Astrocyte (in vitro differentiated cells and primary cell): ENCODE data around the gene SLC29A4. TPM values are rescaled to one million over a fixed set of nuclear protein-coding genes. Genes with fewer than 3 reads are reported as not detected.
A peak's percentile ranks its signal among the peaks of the same experiment; 100 is the strongest.
"Not testable (repeated sequence)": the region's sequence is repeated elsewhere in the genome, so short reads cannot be mapped to it uniquely, and the experiment has no call there.

Source experiments
- DNase-seq: peaks from one replicate; pipeline ENCODE4 v3.0.0-alpha.2; 2010; ENCODE audit warnings: low read depth
- FAIRE-seq: peaks from 2 replicates; lab custom pipeline; 2011; peaks lifted over from hg19 to GRCh38; lab: Jason Lieb, UNC
- H2AFZ ChIP-seq: 2 replicates; pipeline ENCODE4 v1.6.0; 2012; ENCODE audit warnings: low read depth, low read length, inconsistent platforms
- H3K27ac ChIP-seq: 2 replicates; pipeline ENCODE4 v1.5.1; 2011; ENCODE audit warnings: low read depth, low read length, inconsistent platforms
- H3K27me3 ChIP-seq: 2 replicates; pipeline ENCODE4 v1.6.0; 2011; ENCODE audit warnings: low read length, inconsistent platforms; ENCODE audit not compliant: insufficient read depth
- H3K36me3 ChIP-seq: 2 replicates; pipeline ENCODE4 v1.5.1; 2011; ENCODE audit warnings: low read length, inconsistent platforms; ENCODE audit not compliant: insufficient read depth
- H3K4me1 ChIP-seq: 2 replicates; pipeline ENCODE4 v1.5.1; 2011; ENCODE audit warnings: low read length, inconsistent platforms; ENCODE audit not compliant: insufficient read depth
- H3K4me2 ChIP-seq: 2 replicates; pipeline ENCODE4 v1.6.0; 2012; ENCODE audit warnings: low read length, inconsistent platforms
- H3K4me3 ChIP-seq: 2 replicates; pipeline ENCODE4 v1.5.1; 2011; ENCODE audit warnings: low read depth, mild to moderate bottlenecking, low read length, inconsistent platforms; ENCODE audit not compliant: insufficient read depth
- H3K79me2 ChIP-seq: 2 replicates; pipeline ENCODE4 v1.6.0; 2012; ENCODE audit warnings: mild to moderate bottlenecking, low read length, inconsistent platforms; ENCODE audit not compliant: insufficient read depth
- H3K9ac ChIP-seq: 2 replicates; pipeline ENCODE4 v1.6.0; 2012; ENCODE audit warnings: mild to moderate bottlenecking, low read length, inconsistent platforms
- H3K9me3 ChIP-seq: 2 replicates; pipeline ENCODE4 v1.5.1; 2012; ENCODE audit warnings: low read depth, mild to moderate bottlenecking, low read length, inconsistent platforms; ENCODE audit not compliant: insufficient read depth
- H4K20me1 ChIP-seq: 2 replicates; pipeline ENCODE4 v1.6.0; 2012; ENCODE audit warnings: low read length, inconsistent platforms; ENCODE audit not compliant: insufficient read depth
- H3K27ac Mint-ChIP-seq: one replicate; pipeline ENCODE4 v1.8.0; 2021; ENCODE audit warnings: mild to moderate bottlenecking, mixed read lengths; ENCODE audit not compliant: unreplicated experiment
- H3K27me3 Mint-ChIP-seq: one replicate; pipeline ENCODE4 v1.8.0; 2021; ENCODE audit warnings: low read depth, mixed read lengths; ENCODE audit not compliant: unreplicated experiment
- H3K36me3 Mint-ChIP-seq: one replicate; pipeline ENCODE4 v1.8.0; 2021; ENCODE audit warnings: low read depth, mixed read lengths; ENCODE audit not compliant: unreplicated experiment
- H3K4me1 Mint-ChIP-seq: one replicate; pipeline ENCODE4 v1.8.0; 2021; ENCODE audit warnings: low read depth, mixed read lengths; ENCODE audit not compliant: unreplicated experiment
- H3K4me3 Mint-ChIP-seq: one replicate; pipeline ENCODE4 v1.8.0; 2021; ENCODE audit warnings: mild to moderate bottlenecking, moderate library complexity, mixed read lengths; ENCODE audit not compliant: unreplicated experiment
- H3K9me3 Mint-ChIP-seq: one replicate; pipeline ENCODE4 v1.8.0; 2021; ENCODE audit warnings: mild to moderate bottlenecking, mixed read lengths; ENCODE audit not compliant: unreplicated experiment
- EZH2 ChIP-seq: IDR thresholded peaks from 2 replicates; pipeline ENCODE4 v1.6.1; 2012; ENCODE audit warnings: mild to moderate bottlenecking, low read length, inconsistent platforms; ENCODE audit not compliant: insufficient read depth
- total RNA-seq: library from RNA; stranded (reverse); gene quantifications from 2 replicates; pipeline ENCODE4 v1.2.1, GENCODE V29; 2021
- TF ChIP-seq, protein P1 (sequence below): IDR thresholded peaks from 2 replicates; pipeline ENCODE4 v1.5.1; 2011; ENCODE audit warnings: low read depth, mild to moderate bottlenecking, inconsistent platforms, low read length, moderate library complexity; ENCODE audit not compliant: insufficient read depth

Gene SLC29A4
- total RNA-seq, 1 donor from 2014 or later = 8.2 TPM

DNA sequence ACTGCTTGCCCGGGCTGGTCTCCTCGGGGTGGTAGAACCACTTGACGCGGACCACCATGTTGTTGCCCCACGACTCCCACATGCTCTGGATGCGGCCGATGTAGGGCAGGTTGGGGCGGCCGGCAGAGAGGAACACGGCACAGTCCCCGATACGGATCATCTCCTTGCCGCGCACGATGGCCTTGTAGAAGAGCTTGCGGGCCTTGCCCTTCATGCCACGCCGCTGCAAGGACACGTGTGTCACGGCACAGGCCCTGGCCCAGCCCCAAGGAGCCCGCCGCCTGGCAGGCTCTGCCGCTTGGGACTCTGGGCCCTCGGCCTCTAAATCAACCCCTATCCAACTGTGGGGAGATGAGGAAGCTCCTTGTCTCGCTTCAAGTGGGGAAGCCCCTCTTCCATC lies 26.4 kb downstream of the SLC29A4 start:
- H3K27ac Mint-ChIP-seq = no peak overlapping the region

DNA sequence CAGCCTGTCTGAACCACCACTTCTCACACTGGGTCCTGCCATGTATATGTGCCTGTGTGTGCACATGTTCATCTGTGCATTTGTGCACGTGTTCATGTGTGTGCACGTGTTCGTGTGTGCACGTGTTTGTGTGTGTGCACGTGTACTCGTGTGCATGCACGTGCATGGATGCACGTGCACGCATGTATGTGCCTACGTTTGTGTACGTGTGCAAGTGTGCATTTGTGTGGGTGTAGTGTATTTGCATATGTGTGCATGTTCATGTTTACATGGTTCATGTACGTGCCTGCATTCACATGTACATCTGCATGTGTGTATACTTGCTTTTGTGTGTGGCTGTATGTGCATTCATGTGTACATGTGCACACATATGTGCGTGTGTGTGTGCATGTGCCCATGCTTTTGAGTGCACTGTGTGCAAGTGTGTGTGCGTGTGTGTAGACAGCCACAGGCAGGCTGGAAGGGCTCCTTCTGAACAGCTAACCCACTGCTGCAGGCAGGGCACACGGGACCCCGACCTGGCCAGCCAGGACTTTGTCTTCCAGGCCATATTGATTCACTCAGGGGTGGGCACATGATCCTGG lies 28.2 kb downstream of the SLC29A4 start:
- Histone ChIP-seq H3K27ac (no peak overlapping the region), H3K4me3 (no peak overlapping the region), H3K4me2 (no peak overlapping the region), H3K4me1 (no peaks in the 10 kb centered on the region), H3K27me3 (no peaks in the 10 kb centered on the region), H3K79me2 (no peaks in the 10 kb centered on the region), H2AFZ (no peak overlapping the region), H4K20me1 (peaks cover 6% of the 10 kb centered on the region), H3K9ac (no peak overlapping the region), H3K9me3 (no peaks in the 10 kb centered on the region), H3K36me3 (peaks cover 5% of the 10 kb centered on the region)
- FAIRE-seq = peak; percentile 29
- Mint-ChIP-seq H3K27me3 (no peaks in the 10 kb centered on the region), H3K4me1 (no peaks in the 10 kb centered on the region), H3K9me3 (no peaks in the 10 kb centered on the region), H3K36me3 (peaks cover 19% of the 10 kb centered on the region), H3K4me3 (no peak overlapping the region), H3K27ac (no peak overlapping the region)
- no peak for DNase-seq
- TF ChIP-seq, protein P1, sequence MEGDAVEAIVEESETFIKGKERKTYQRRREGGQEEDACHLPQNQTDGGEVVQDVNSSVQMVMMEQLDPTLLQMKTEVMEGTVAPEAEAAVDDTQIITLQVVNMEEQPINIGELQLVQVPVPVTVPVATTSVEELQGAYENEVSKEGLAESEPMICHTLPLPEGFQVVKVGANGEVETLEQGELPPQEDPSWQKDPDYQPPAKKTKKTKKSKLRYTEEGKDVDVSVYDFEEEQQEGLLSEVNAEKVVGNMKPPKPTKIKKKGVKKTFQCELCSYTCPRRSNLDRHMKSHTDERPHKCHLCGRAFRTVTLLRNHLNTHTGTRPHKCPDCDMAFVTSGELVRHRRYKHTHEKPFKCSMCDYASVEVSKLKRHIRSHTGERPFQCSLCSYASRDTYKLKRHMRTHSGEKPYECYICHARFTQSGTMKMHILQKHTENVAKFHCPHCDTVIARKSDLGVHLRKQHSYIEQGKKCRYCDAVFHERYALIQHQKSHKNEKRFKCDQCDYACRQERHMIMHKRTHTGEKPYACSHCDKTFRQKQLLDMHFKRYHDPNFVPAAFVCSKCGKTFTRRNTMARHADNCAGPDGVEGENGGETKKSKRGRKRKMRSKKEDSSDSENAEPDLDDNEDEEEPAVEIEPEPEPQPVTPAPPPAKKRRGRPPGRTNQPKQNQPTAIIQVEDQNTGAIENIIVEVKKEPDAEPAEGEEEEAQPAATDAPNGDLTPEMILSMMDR = no peak
- no peak for TF ChIP-seq EZH2

More for the DNA sequence above, 26.4 kb downstream of the SLC29A4 start:
- Mint-ChIP-seq H3K36me3 (peaks cover 13% of the 10 kb centered on the region), H3K4me3 (no peak overlapping the region), H3K9me3 (no peaks in the 10 kb centered on the region), H3K27me3 (no peaks in the 10 kb centered on the region), H3K4me1 (no peaks in the 10 kb centered on the region)
- Histone ChIP-seq H2AFZ (no peak overlapping the region), H3K27ac (no peak overlapping the region), H3K4me1 (no peaks in the 10 kb centered on the region), H3K36me3 (peaks cover 5% of the 10 kb centered on the region), H3K4me3 (no peak overlapping the region), H3K9ac (no peak overlapping the region), H4K20me1 (peaks cover 6% of the 10 kb centered on the region), H3K4me2 (no peak overlapping the region), H3K9me3 (no peaks in the 10 kb centered on the region), H3K27me3 (no peaks in the 10 kb centered on the region), H3K79me2 (no peaks in the 10 kb centered on the region)
- TF ChIP-seq, protein P1 = no peak
- no peak for TF ChIP-seq EZH2
- DNase-seq (no peak), FAIRE-seq (no peak)

DNA sequence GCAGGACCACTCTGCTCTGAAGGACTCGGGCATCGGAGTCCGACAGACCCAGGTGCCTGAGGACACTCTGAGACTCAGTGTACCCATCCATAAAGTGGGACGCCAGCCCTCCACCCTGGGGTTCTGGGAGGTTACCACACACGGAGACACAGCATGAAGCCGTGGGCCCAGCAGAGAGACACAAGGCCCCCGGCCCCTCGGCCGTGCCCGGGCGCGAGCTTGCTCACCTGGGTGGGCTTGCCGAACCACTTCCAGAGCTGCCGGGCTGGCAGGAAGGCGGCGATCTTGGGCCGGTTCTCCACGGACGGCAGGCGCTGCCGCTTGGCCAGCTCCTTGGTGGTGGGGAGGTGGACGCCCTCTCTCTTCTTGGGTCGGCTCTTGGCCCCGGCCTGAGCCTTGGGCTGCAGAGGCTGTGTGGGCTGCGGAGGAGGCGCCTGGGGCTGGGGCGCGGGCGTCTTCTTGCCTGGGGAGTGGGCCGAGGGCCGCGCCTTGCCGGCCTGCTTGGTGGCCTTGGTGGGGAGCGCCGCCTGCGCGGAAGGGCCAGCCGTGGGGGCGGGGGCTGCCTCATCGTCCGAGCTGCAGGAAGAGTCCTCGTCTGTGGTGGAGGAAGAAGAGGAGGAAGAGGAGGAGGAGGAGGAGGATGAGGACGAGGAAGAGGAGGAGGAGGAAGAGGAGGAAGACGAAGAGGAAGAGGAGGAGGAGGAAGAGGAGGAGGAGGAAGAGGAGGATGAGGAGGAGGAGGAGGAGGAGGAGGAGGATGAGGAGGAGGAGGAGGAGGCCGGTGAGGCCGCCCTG lies 29.7 kb downstream of the SLC29A4 start:
- not testable (repeated sequence) for H3K4me2 ChIP-seq, H3K4me1 ChIP-seq, H3K4me1 Mint-ChIP-seq, H3K27ac Mint-ChIP-seq, DNase-seq, H3K9me3 Mint-ChIP-seq, H2AFZ ChIP-seq, H3K27me3 Mint-ChIP-seq, H3K9me3 ChIP-seq, H3K36me3 ChIP-seq, H3K9ac ChIP-seq, H4K20me1 ChIP-seq, H3K27me3 ChIP-seq, H3K79me2 ChIP-seq, H3K27ac ChIP-seq, H3K4me3 ChIP-seq, H3K4me3 Mint-ChIP-seq, FAIRE-seq
- H3K36me3 Mint-ChIP-seq = peaks cover 21% of the 10 kb centered on the region

DNA sequence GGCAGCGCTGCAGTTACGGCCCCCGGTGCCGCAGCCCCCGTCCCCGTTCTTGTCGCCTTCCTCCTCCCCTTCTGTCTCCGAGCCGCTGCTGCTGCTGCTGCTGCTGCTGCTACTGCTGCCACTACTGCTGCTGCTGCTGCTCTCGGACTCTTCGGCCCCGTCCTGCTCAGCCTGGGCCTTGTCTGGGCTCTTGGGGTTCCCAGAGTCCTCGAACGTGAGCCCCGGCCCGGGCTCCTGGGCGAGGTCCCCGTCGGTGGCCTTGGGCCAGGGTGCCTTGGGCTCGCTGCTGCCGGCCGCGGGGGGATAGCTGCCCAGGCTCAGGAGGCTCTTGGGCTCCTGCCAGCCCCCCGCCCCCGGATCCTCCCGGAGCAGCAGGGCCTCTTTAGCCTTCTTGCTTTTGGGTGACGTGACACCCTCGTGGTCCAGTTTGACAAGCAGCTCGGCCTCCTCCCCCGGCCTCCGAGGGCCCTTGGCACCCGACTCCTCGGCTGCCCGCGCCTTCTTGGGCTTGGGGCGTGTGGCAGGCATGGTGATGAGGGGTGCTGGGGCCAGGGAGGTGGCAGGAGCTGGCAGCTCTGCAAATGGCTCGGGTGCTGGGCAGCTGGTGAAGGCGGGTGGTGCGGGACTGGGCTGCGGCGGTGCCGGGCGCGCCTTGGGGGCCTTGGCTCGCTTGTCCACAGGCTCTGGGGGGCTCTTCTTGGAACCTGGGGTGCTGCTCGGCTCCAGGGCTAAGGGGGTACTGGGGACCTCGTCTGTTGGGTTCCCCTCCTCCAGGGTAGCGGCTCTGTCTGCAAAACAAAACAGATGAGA lies 30.5 kb downstream of the SLC29A4 start:
- not testable (repeated sequence) for FAIRE-seq, H3K27me3 Mint-ChIP-seq, H3K9me3 ChIP-seq, H3K79me2 ChIP-seq, H3K4me3 Mint-ChIP-seq, H3K27ac ChIP-seq, H3K4me1 Mint-ChIP-seq, H3K27me3 ChIP-seq, H3K4me1 ChIP-seq, H2AFZ ChIP-seq, H3K4me2 ChIP-seq, H3K9me3 Mint-ChIP-seq, H4K20me1 ChIP-seq, DNase-seq, H3K9ac ChIP-seq, H3K27ac Mint-ChIP-seq, H3K4me3 ChIP-seq, H3K36me3 ChIP-seq
- peaks cover 21% of the 10 kb centered on the region for H3K36me3 Mint-ChIP-seq
